Endometrial microvascular endothelial cells (primary cell): ENCODE data around the gene CHRNA5. TPM values are rescaled to one million over a fixed set of nuclear protein-coding genes. Genes with fewer than 3 reads are reported as not detected.
"Not testable (repeated sequence)": the region's sequence is repeated elsewhere in the genome, so short reads cannot be mapped to it uniquely, and the experiment has no call there.

Experiments
- in situ Hi-C: cut with HindIII; loops from 2 replicates; pipeline ENCODE4 v1.10.0; 2017; ENCODE audit warnings: low sequenced_read_pairs, low pct_unique_long_range_greater_than_20kb; ENCODE audit errors: inconsistent ontology term
- total RNA-seq: library from RNA; depleted of rRNA; stranded (reverse); fragments of >200 nt; gene quantifications from one replicate; pipeline ENCODE4 v1.2.3, GENCODE V29; 2015; ENCODE audit errors: inconsistent ontology term

Gene CHRNA5
- total RNA-seq, 1 donor from 2014 or later: 18.6 TPM

- in situ Hi-C loops: no loop called here
Measured at GRCh38 chr15:78561490-78561889, 3.8 kb upstream of the CHRNA5 start.

DNA sequence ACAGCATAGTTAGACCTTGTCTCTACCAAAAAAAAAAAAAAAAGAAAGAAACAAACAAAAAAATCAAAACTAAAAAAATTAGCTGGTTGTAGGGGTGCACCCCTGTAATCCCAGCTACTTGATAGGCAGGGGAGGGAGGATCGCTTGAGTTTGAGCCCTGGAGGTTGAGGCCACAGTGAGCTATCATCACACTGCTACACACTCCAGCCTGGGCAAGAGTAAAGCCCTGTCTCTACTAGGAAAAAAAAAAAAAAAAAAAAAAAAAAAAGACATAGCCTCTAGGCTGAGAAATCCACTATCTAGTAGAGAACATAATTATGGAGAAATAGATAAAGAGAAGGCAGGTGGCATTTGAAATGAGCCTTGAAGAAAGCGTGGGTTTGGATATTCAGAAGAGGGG, 2.2 kb upstream of the CHRNA5 start:
- in situ Hi-C loops: no loop called here

GRCh38 chr15:78564743-78565096, 600 bp upstream of the CHRNA5 start:
- in situ Hi-C loops: no loop called here

DNA sequence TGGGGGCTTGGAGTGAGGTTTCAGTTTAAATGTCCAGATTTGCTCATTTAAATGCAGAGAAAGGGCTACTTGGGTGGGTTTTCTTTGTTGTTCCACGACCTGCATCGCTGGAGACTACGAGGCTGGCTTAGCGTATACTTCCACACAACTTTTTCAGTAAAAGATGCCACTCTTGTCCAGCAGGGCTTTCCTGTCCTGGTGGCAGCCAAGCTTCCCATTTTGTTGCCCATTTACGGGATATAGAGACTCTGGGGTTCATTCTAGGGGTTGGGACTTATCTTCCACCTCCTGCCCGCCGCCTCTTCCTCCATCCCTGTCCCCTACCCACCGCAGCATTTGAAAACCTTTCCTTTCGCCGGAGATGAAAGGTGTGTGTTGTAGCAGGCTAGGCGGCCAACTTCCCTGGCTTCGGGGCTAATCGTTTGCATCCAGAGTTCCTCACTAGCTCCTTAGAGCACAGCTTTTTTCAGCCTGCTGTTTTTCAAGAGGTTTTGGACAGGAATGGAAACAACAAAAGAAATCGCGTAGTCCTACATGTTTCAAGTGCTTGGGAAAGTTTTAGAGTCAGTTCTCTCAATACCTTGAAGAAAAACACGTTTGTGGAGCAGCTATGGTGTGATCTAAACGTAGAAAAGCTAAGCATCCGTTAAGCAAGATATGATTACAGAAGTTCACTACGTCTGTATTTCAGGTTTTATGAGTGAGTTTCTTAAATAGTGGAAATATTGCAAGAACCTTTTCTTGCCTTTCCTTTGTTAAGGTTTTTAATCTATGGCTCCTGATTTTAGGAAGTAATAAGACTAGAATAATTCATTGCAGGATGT, 843 bp downstream of the CHRNA5 start:
- in situ Hi-C loops: no loop called here

- in situ Hi-C loops: no loop called here
Measured at GRCh38 chr15:78567531-78567930, 2.2 kb downstream of the CHRNA5 start.

DNA sequence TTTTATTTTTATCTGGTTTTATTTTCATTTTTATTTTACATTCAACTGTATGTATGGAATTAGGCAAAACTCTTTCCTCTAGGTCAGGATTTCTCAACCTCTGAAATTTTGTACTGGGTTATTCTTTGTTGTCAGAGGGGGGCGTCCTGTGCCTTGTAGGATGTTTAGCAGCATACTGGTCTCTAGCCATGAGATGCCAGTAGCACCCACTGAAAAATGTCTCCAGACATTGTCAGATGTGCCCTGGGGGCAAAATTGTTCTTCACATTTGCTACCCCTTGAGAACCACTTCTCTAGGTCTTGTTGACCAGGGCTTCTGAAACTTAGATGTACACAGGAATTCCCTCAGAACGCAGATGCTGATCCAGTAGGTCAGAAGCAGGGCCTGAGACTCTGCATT, 5.4 kb downstream of the CHRNA5 start:
- in situ Hi-C loops: no loop called here

- in situ Hi-C loops: no loop called here
Measured at GRCh38 chr15:78571382-78571781, 6.1 kb downstream of the CHRNA5 start.

DNA sequence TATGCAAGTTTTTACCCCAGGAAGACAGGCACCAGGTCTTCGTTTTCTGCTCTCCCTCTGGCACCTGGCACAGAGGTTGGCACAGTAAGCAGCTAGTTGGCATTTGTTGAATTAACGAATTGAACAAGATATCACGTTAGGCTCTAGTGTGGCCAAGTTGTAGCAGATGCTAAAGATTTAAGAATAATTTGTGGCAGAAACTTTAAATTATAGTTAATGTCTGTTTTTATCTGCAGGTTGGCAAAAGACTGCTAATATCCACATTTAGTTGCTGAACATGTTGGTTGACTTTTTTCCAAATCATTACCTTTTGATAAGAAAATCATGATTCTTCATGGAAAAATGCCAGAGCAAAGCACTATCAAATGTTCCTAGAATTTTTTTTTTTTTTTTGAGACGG, 8.1 kb downstream of the CHRNA5 start:
- in situ Hi-C loops: no loop called here

DNA sequence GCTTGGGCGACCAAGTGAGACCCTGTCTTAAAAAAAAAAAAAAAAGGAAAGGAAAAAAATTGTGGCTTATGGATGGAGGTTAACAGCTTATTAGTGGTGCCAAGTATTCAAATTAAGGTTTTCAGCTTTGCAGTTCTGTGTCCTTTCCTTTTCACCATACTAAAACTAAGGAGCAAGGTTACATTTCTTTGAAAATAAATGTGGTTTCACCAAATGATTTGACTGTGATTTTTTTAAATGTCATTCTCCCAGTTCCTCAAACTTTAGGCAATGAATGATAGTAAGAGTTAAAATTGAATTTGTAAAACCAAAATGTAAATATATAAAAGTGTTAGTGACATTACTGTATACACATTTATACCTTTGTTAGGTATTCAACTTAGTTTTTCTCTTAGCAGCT, 9.6 kb downstream of the CHRNA5 start:
- in situ Hi-C loops: no loop called here

DNA sequence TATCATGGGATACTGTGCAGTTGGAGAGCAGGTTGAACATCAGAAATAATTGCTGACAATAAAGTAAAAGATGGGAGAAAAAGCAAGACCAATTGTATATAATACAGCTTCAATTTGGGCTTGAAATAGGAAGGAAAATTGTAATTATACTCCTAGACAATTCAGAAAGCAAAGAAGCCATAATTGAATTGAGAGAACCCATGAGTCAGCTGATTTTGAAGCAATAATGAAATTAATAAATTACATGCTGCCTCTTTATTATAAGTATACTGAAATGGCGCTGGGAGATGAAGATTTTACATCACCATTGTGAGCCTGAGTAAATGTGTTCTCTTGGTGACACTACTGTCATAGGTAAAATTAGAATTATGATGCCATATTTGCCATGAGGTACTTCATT, 32.3 kb downstream of the CHRNA5 start:
- in situ Hi-C loops: no loop called here

- in situ Hi-C loops: no loop called here
Measured at GRCh38 chr15:78598348-78598747, 33.0 kb downstream of the CHRNA5 start.

- in situ Hi-C loops: no loop called here
Measured at GRCh38 chr15:78599189-78599588, 33.9 kb downstream of the CHRNA5 start.

DNA sequence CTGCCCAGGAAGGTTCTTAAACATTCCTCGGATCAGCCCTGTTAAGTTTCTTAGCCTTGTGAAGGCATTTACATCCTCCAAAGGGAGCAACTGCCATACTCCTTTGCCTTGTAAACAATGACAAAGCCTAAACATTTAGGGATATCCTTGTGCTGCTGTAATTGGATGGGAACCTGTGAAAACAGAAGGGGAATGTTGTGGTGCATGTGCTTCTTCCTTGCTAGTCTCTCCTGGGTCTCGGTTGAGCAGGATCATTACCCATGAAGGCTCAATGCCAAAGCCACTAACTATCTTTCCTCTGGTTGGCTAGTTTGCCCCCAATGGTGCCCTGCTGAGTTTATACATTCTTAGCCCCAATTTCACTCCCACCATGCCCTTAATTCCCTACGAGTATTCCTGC, 38.1 kb downstream of the CHRNA5 start:
- in situ Hi-C loops: no loop called here

- in situ Hi-C loops: no loop called here
Measured at GRCh38 chr15:78604420-78604819, 39.1 kb downstream of the CHRNA5 start.

DNA sequence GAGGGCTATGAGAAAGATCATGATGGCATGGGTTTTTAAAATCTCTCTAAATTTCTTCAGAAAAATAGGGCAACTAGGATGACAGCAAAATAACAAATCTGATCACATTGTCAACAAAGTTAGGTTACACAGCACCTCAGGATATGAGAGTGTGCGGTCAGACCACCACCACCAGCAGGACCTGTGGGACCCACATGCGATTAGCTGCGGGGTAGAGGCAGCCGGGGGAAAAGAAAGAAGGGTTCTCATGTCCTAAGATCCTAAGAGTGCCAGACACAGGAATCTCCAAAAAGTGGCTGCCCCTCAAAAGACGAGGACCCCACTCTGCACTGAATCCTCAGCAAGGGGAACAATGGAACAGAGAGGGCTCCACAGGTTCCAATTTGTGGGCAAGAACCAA, 39.9 kb downstream of the CHRNA5 start:
- in situ Hi-C loops: no loop called here

GRCh38 chr15:78605680-78606079, 40.4 kb downstream of the CHRNA5 start:
- in situ Hi-C loops: no loop called here

DNA sequence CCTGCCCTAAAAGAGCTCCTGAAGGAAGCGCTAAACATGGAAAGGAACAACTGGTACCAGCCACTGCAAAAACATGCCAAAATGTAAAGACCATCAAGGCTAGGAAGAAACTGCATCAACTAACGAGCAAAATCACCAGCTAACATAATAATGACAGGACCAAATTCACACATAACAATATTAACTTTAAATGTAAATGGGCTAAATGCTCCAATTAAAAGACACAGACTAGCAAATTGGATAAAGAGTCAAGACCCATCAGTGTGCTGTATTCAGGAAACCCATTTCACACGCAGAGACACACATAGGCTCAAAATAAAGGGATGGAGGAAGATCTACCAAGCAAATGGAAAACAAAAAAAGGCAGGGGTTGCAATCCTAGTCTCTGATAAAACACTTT, 44.2 kb downstream of the CHRNA5 start:
- in situ Hi-C loops: not testable (repeated sequence)

- in situ Hi-C loops: no loop called here
Measured at GRCh38 chr15:78614021-78614420, 48.7 kb downstream of the CHRNA5 start.

DNA sequence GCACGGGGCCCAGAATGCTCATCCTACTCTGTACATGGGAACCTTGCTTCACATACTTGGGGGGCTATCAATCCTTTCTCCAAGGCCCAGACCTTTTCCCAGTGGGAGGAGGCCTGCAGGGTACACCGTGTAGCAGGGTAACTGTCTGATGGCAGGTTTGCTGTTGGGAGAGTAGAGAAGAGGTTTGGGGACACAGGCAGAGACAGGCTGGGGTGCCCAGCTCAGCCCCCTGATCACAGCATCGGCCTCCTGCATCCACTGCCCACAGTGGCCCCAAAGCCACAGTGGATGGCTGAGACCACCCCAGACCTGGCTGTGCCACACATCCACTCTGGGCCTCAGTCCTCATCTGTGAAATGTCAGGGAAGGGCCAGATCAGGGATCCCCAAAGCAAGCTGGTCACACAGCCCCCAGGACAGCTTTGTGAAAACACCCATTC, 49.9 kb downstream of the CHRNA5 start:
- in situ Hi-C loops: no loop called here

- in situ Hi-C loops: no loop called here
Measured at GRCh38 chr15:78616506-78616905, 51.2 kb downstream of the CHRNA5 start.

DNA sequence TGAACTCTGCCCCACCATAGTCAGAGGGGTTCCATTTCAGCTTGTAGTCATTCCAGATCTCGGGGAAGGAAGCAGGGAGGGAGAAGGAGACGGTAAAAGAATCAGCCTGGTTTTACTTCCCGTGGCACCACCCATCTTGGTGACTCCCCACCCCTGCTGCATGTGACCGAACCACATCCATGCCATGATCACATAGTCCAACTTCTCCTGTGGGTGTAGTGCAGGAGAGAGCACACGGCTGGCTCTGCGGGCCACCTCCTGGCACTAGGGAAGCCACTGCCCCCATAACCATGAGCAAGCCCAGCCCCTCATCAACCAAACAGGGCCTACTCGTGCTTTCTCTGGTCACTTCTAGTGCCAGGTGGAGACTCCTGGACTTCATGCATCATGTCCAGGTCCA, 51.8 kb downstream of the CHRNA5 start:
- in situ Hi-C loops: no loop called here
